HepG2 (cell line): ENCODE measurements around the gene VSTM5. TPM values are rescaled to one million over a fixed set of nuclear protein-coding genes. Genes with fewer than 3 reads are reported as not detected.
A peak's percentile ranks its signal among the peaks of the same experiment; 100 is the strongest.

Experiments
- AHDC1 ChIP-seq: sonication (generic); formaldehyde crosslinking; IDR thresholded peaks from 2 replicates; pipeline ENCODE4 v1.5.1; 2020; ENCODE audit warnings: mild to moderate bottlenecking, missing genetic modification reagents, borderline replicate concordance
- ELF3 ChIP-seq: IDR thresholded peaks from 2 replicates; pipeline ENCODE4 v1.6.1; 2016; ENCODE audit warnings: missing genetic modification reagents, missing compliant biosample characterization
- FOXO4 ChIP-seq: sonication (generic); formaldehyde crosslinking; conservative IDR thresholded peaks from 2 replicates; pipeline ENCODE4 v1.8.1; 2023; ENCODE audit warnings: missing genetic modification reagents
- FOXP1 ChIP-seq, 2 experiments: fragments of 450-650 bp in 1 of 2; IDR thresholded peaks; 2 replicates each; pipeline ENCODE4 v1.6.1; 2017 to 2018; ENCODE audit warnings: antibody characterized with exemption in 1 of 2
- HHEX ChIP-seq: IDR thresholded peaks from 2 replicates; pipeline ENCODE4 v1.6.1; 2016; ENCODE audit warnings: control low read depth
- HOXA5 ChIP-seq: sonication (generic); formaldehyde crosslinking; IDR thresholded peaks from 2 replicates; pipeline ENCODE4 v1.4.0; 2020; ENCODE audit warnings: missing genetic modification reagents
- MTF2 ChIP-seq: sonication (generic); formaldehyde crosslinking; IDR thresholded peaks from 2 replicates; pipeline ENCODE4 v1.5.0; 2020; ENCODE audit warnings: missing genetic modification reagents, borderline replicate concordance
- NBN ChIP-seq: fragments of 450-650 bp; conservative IDR thresholded peaks from 2 replicates; pipeline ENCODE4 v1.6.1; 2017
- RFX3 ChIP-seq: IDR thresholded peaks from 2 replicates; pipeline ENCODE4 v1.6.1; 2016; ENCODE audit warnings: missing biosample characterization, missing genetic modification reagents
- SIX4 ChIP-seq: sonication (generic); formaldehyde crosslinking; IDR thresholded peaks from 2 replicates; pipeline ENCODE4 v1.4.0; 2020; ENCODE audit warnings: missing genetic modification reagents
- STAG1 ChIP-seq: sonication (generic); formaldehyde crosslinking; IDR thresholded peaks from 2 replicates; pipeline ENCODE4 v1.4.0; 2020; ENCODE audit warnings: missing genetic modification reagents
- TFDP2 ChIP-seq: sonication (generic); formaldehyde crosslinking; IDR thresholded peaks from 2 replicates; pipeline ENCODE4 v1.4.0; 2020; ENCODE audit warnings: missing genetic modification reagents
- TOE1 ChIP-seq: sonication (generic); formaldehyde crosslinking; IDR thresholded peaks from 2 replicates; pipeline ENCODE4 v1.4.0; 2020; ENCODE audit warnings: mild to moderate bottlenecking, missing genetic modification reagents
- U2AF2 ChIP-seq: fragments of 200-400 bp; formaldehyde crosslinking; IDR thresholded peaks from 2 replicates; pipeline ENCODE4 v1.6.1; 2017; ENCODE audit warnings: low read depth, mild to moderate bottlenecking, low read length
- YY1 ChIP-seq: IDR thresholded peaks from 2 replicates; pipeline ENCODE4 v1.6.1; 2011; ENCODE audit warnings: low read length, low read depth, moderate library complexity, mild to moderate bottlenecking; ENCODE audit not compliant: insufficient read depth, insufficient replicate concordance
- ZC3H13 ChIP-seq: sonication (generic); formaldehyde crosslinking; IDR thresholded peaks from 2 replicates; pipeline ENCODE4 v1.8.1; 2023; ENCODE audit warnings: mild to moderate bottlenecking, missing genetic modification reagents, moderate library complexity
- ZFAT ChIP-seq: sonication (generic); formaldehyde crosslinking; conservative IDR thresholded peaks from 2 replicates; pipeline ENCODE4 v1.8.1; 2023; ENCODE audit warnings: missing genetic modification reagents, inconsistent platforms
- ZNF329 ChIP-seq: sonication (generic); formaldehyde crosslinking; IDR thresholded peaks from 2 replicates; pipeline ENCODE4 v1.9.0; 2021; ENCODE audit warnings: low read depth, mild to moderate bottlenecking, missing genetic modification reagents
- ZNF383 ChIP-seq: sonication (generic); formaldehyde crosslinking; IDR thresholded peaks from 2 replicates; pipeline ENCODE4 v1.4.0; 2020; ENCODE audit warnings: missing genetic modification reagents, mild to moderate bottlenecking, borderline replicate concordance
- ZNF770 ChIP-seq: sonication (generic); formaldehyde crosslinking; IDR thresholded peaks from 2 replicates; pipeline ENCODE4 v1.5.0; 2020; ENCODE audit warnings: mild to moderate bottlenecking, missing genetic modification reagents
- polyA plus RNA-seq, 8 experiments: library from polyadenylated mRNA; depleted of rRNA in 3 of 8; stranded (reverse) in 7 of 8; unstranded in 1 of 8; fragments of >200 nt; fragmentation: Illumina TruSeq in 4 of 8; extraction: Trizol in 4 of 8; gene quantifications; 2 replicates each; pipeline versions ENCODE4 v1.2.1 to v1.2.3, GENCODE V29; 2011 to 2016; ENCODE audit warnings: low read depth in 4 of 8, missing spikeins in 1 of 8, mixed read lengths in 1 of 8; ENCODE audit not compliant: insufficient read depth in 1 of 8
- total RNA-seq, 5 experiments: library from RNA; depleted of rRNA; stranded (reverse); fragments of >200 nt; fragmentation: Illumina TruSeq; extraction: Trizol; gene quantifications; 2 replicates each; pipeline ENCODE4 v1.2.3, GENCODE V29; 2016; ENCODE audit warnings: low read depth in 1 of 5
- TF ChIP-seq, protein P1 (sequence below): IDR thresholded peaks from 2 replicates; pipeline ENCODE4 v1.6.1; 2016; ENCODE audit warnings: mild to moderate bottlenecking, missing biosample characterization, missing genetic modification reagents

The VSTM5 gene
- total and polyA plus RNA-seq, 2 of the 13 experiments (the other 11 are each of a cell fraction or from before 2014, with no cell fraction given) = not detected

- TF ChIP-seq ZNF770 (CRISPR knock-in tag) (no peak), U2AF2 (no peak), RFX3 (no peak), FOXO4 (CRISPR knock-in tag) (no peak), HHEX (CRISPR knock-in tag) (no peak), TOE1 (peak; percentile 90; the same call in 1 of the 2 replicates), ELF3 (peak; percentile 65; the same call in 1 of the 2 replicates), ZNF383 (CRISPR knock-in tag) (no peak), HOXA5 (CRISPR knock-in tag) (peak; percentile 79; the same call in 1 of the 2 replicates), STAG1 (CRISPR knock-in tag) (no peak), ZFAT (CRISPR knock-in tag) (no peak), ZC3H13 (CRISPR knock-in tag) (no peak), NBN (no peak), SIX4 (peak; percentile 62; the same call in 1 of the 2 replicates), YY1 (no peak), ZNF329 (CRISPR knock-in tag) (no peak), TFDP2 (CRISPR knock-in tag) (peak; percentile 49; the same call in 1 of the 2 replicates), AHDC1 (CRISPR knock-in tag) (peak; percentile 63; the same call in 1 of the 2 replicates), FOXP1 (IDR thresholded peaks at IDR 0.05) (no peak), FOXP1 (CRISPR knock-in tag; IDR thresholded peaks at IDR 0.05) (0 out of 2 replicates have a peak, but pooled peaks have one; percentile 42), MTF2 (CRISPR knock-in tag) (no peak)
- TF ChIP-seq, protein P1, sequence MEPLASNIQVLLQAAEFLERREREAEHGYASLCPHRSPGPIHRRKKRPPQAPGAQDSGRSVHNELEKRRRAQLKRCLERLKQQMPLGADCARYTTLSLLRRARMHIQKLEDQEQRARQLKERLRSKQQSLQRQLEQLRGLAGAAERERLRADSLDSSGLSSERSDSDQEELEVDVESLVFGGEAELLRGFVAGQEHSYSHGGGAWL (CRISPR knock-in tag) = peak; percentile 80; the same call in 1 of the 2 replicates
Observed at GRCh38 chr11:93773045-93773477, 77.4 kb downstream of the VSTM5 start (continued).
